GM18502 (cell line): ENCODE results near the gene HRH3.

Experiments
- ATAC-seq: cut with Tn5 transposase; IDR thresholded peaks from one replicate; pipeline ENCODE4 v1.9.1; 2021; ENCODE audit warnings: mild to moderate bottlenecking; ENCODE audit not compliant: unreplicated experiment, poor library complexity

The HRH3 gene

GRCh38 chr20:62202083-62202395, 18.0 kb downstream of the HRH3 start:
- ATAC-seq: no peak

DNA sequence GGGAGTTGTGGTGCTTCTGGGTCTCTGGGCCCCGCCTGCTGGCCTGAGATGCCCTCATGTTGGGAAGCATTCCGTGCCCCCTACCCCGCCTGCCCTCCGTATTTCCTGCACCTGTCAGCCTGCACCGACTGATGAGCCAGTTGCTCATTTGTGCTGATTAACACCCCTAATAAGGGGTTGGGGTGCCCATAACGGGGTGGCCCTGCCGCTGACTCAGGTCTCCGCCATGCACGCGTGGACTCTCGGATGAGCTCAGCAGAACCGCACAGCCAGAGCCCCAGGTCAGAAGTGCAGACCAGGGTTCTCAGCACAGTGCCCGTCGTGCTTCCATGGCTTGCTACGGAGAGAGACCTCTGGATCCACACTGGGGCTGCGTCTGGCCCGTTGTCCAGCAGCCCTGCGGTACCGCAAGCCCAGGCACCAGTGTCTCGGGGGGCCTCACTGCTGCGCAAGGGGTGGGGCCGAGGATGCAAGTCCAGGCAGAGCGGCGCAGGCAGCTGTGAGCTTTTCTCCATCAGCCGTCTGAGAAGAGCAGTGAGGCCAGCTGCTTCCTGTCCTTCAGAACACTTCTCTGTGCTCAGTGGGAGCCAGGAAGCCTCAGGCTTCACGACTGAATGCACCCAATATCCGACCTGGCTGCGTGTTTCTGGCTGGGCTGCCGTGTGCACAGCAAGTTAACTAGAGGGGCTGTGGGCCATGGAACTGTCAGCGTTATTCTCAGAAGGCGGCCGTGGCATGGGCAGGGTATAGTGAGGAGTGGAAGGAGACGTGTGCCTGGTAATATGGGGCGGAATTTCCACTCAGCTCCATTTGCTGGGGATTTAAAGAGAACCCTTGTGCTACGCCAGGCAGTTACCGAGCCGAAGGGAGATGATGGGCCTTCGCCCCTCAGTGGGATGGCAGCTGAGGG, 18.6 kb downstream of the HRH3 start:
- peak; percentile 69 for ATAC-seq

DNA sequence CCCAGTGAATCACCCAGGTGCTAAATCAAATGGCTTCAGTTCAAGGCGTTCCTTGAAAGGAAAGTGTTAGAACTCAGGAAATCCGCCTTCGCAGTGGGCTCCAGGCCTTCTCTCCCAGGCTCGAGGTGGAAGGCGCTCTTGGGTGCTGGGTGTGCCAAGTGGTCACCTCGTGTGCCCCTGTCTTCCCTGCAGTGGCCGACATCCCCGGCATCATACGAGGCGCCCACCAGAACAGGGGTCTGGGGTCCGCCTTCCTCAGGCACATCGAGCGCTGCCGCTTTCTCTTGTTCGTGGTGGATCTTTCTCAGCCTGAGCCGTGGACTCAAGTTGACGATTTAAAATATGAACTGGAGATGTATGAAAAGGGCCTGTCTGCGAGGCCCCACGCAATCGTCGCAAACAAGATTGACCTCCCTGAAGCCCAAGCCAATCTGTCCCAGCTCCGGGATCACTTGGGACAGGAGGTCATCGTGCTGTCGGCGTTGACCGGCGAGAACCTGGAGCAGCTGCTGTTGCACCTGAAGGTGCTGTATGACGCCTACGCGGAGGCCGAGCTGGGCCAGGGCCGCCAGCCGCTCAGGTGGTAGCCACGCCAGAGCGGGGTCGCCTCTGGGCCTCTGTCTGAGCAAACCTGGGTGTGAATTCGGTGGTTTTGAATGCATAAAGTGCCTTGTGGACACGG, 19.4 kb downstream of the HRH3 start:
- no peak for ATAC-seq

DNA sequence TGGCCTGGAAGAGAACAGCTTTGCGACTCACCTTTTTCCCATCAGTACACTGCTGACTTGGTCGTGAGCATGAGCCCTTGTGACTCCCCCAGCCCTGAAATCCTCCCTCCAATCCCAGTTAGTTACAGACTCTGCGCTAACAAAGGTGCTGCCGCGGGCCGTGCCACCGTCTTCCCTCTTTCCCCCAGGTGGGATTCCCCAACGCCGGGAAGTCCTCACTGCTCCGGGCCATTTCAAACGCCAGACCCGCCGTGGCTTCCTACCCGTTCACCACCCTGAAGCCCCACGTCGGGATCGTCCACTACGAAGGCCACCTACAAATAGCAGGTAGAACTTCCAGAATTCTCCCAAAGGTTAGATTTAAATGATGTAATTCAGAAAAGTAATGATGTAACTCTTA, 21.1 kb downstream of the HRH3 start:
- no peak for ATAC-seq

- no peak for ATAC-seq
Measured at GRCh38 chr20:62198496-62198895, 21.6 kb downstream of the HRH3 start.

GRCh38 chr20:62197801-62198200, 22.3 kb downstream of the HRH3 start:
- no peak for ATAC-seq

- ATAC-seq: no peak
Measured at GRCh38 chr20:62197311-62197710, 22.8 kb downstream of the HRH3 start.

DNA sequence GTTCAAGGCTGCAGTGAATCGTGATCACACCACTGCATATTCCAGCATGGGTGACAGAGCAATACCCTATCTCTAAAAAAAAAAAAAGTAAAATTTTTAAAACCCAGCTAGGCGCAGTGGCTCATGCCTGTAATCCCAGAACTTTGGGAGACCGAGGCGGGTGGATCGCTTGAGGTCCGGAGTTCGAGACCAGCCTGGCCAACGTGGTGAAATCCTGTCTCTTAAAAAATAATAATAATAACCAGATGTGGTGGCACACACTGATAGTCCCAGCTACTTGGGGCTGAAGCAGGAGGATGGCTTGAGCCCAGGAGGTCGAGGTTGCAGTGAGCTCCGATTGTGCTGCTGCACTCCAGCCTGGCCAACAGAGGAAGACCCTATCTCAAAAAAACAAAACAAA, 23.8 kb downstream of the HRH3 start:
- no peak for ATAC-seq

- no peak for ATAC-seq
Measured at GRCh38 chr20:62195736-62196135, 24.3 kb downstream of the HRH3 start.

DNA sequence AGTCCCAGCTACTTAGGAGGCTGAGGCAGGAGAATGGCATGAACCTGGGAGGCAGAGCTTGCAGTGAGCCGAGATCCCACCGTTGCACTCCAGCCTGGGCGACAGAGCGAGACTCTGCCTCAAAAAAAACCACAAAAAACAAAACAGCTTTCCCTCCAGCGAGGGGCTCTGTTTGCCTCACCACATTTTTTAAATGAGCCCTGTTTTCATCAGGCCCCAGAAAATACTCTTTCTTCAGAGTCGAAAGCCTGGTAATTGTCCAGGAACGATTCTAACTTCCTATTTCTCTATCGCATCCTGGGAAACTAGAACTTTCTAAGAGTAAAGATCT, 25.0 kb downstream of the HRH3 start:
- no peak for ATAC-seq

DNA sequence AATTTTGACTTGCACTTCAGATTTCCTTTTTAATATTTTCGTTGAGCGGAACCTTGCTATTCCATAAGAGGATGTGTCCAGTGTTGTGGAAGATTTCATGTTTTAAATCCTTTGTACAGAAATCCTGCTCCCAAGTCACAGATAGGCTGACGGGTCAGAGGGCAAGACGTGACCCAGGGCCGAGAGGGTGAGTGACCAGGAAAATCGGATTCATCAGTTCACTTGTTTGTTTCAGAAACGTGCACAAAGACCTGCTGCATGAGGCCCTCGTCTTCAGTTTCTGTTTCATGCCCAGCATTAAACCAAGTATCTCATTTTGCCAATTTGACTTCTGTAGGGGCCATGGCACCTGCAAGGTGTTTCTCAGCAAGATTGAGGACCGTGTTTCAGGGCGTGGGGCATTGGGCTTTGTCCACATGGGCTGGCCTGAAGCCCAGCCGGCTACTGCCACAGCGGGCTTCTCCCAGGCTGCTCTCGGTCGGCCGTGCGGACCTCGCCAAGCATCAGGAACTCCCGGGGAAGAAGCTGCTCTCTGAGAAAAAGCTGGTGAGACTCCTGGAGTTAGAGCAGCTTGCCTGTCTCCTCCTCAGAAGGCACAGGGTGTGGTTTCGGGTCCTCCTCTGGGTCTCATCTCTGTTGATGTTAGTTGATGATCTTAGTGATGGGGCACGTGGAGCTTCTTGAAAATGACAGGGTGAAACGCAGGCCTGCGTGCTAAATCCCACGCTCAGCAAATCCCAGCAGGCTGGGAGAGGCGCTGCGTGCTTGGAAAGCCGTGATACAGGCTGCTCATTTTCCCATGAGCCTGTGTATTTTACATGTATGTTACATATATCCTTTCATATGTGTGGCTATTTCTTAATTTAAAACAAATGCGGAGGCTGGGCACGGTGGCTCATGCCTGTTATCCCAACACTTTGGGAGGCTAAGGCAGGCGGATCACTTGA, 26.7 kb downstream of the HRH3 start:
- ATAC-seq: no peak

GRCh38 chr20:62192635-62193034, 27.4 kb downstream of the HRH3 start:
- ATAC-seq: no peak

DNA sequence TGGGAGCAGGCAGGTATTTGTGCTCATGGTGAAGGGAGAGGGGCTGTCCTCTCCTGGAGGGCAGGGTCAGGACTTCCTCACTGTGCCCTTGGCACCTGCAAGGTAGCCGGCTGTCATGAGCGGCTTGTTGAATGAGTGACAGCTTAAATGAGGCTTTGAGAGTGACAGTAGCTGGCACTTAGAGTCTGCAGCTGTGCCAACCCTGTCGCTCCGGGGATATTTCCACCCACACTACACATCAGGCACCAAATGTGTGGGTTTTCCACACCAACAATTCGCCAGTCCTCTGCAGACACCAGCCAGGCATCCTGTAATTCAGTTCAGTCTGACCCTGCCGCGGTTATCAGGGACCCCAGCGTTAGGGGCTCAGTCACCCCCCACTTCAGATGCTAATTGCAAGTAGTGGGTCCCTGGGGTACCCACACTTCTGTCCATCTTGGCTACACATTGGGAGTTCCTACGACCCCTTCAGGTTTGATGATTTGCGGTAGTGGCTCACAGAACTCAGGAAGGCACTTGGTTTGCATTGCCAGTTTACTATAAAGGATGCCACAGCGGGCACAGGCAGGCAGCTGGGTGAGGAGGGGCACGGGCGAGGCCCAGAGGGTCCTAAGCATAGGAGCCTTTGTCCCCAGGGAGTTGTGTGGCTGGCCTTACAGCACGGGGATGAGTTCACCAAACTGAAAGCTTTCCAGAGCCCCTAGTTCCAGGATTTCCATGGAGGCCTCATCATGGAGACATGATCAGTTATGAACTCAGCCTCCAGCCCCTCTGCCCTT, 28.1 kb downstream of the HRH3 start:
- ATAC-seq: no peak

GRCh38 chr20:62190639-62191411, 29.3 kb downstream of the HRH3 start:
- ATAC-seq: no peak

GRCh38 chr20:62186887-62187866, 32.9 kb downstream of the HRH3 start:
- no peak for ATAC-seq

DNA sequence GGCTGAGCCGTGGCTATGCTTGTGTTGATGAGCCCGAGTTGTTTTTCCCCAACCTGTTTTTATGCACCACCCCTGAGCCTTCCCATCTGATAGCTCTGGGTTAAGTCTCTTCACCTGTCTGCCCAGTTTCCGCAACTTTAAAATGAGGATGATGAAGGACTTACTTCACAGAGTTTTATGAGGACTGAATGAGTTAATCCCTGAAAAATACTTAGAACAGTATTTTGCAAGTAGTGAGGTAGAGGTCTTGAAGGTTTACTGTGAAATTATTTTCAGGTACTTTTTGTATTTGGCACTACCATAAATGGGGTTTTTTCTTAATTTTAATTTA, 34.0 kb downstream of the HRH3 start:
- no peak for ATAC-seq

- ATAC-seq: no peak
Measured at GRCh38 chr20:62183426-62184142, 36.5 kb downstream of the HRH3 start.
